Tibial nerve (tissue), 4 donors: Measurements from ENCODE around the gene HRH1. TPM values are rescaled to one million over a fixed set of nuclear protein-coding genes. Genes with fewer than 3 reads are reported as not detected.

Source experiments
- DNase-seq, 2 donors: peaks; one replicate each; pipeline ENCODE4 v3.0.0-alpha.2; 2019; ENCODE audit warnings: low spot score in 2 of 2
- H3K27ac ChIP-seq, 4 donors: fragments of 200-600 bp; sonication (generic) in 3 of 4; one replicate each; pipeline ENCODE4 v1.5.1; 2017 to 2019; ENCODE audit warnings: mild to moderate bottlenecking in 1 of 4
- H3K27me3 ChIP-seq, 2 donors: fragments of 200-600 bp; sonication (generic) in 1 of 2; one replicate each; pipeline versions ENCODE4 v1.5.1 to v1.6.0; 2017 to 2019
- H3K36me3 ChIP-seq, 3 donors: fragments of 200-600 bp; sonication (generic); one replicate each; pipeline ENCODE4 v1.5.1; 2018 to 2019
- H3K4me1 ChIP-seq, 4 donors: fragments of 200-600 bp; sonication (generic) in 3 of 4; one replicate each; pipeline ENCODE4 v1.5.1; 2017 to 2019
- H3K4me3 ChIP-seq, 4 donors: fragments of 200-600 bp; sonication (generic) in 3 of 4; one replicate each; pipeline ENCODE4 v1.5.1; 2017 to 2019; ENCODE audit warnings: mild to moderate bottlenecking in 1 of 4, moderate library complexity in 1 of 4
- H3K9me3 ChIP-seq, 4 donors: fragments of 200-600 bp; sonication (generic) in 3 of 4; one replicate each; pipeline ENCODE4 v1.5.1; 2017 to 2019
- EP300 ChIP-seq, 2 donors: sonication (generic); formaldehyde crosslinking; IDR thresholded peaks; one replicate each; pipeline ENCODE4 v1.6.1; 2017; ENCODE audit warnings: antibody characterized with exemption in 2 of 2, mild to moderate bottlenecking in 1 of 2
- POLR2A ChIP-seq, 2 donors: fragments of 450-650 bp; IDR thresholded peaks; one replicate each; pipeline ENCODE4 v1.6.1; 2017; ENCODE audit warnings: antibody characterized with exemption in 2 of 2, mild to moderate bottlenecking in 2 of 2, moderate library complexity in 2 of 2
- WGBS, 2 donors: methylation state at CpG; one replicate each; pipeline ENCODE4 v1.1.5; 2018; 5-methylcytosine and 5-hydroxymethylcytosine counted together
- total RNA-seq, 4 donors: library from RNA; depleted of rRNA; stranded (reverse); fragments of >200 nt; gene quantifications; one replicate each; pipeline ENCODE4 v1.1.0, GENCODE V29; 2016
- TF ChIP-seq, protein P1 (sequence below), 5 experiments: fragments of 200-600 bp in 3 of 5; fragments of 450-650 bp in 2 of 5; sonication (generic) in 3 of 5; IDR thresholded peaks; one replicate each; pipeline ENCODE4 v1.5.1; 2016 to 2019; ENCODE audit warnings: antibody characterized with exemption in 5 of 5, mild to moderate bottlenecking in 3 of 5, moderate library complexity in 2 of 5

HRH1 gene
- total RNA-seq, 4 donors from 2014 or later: 13.8 to 20.3 (median 15.9) TPM

DNA sequence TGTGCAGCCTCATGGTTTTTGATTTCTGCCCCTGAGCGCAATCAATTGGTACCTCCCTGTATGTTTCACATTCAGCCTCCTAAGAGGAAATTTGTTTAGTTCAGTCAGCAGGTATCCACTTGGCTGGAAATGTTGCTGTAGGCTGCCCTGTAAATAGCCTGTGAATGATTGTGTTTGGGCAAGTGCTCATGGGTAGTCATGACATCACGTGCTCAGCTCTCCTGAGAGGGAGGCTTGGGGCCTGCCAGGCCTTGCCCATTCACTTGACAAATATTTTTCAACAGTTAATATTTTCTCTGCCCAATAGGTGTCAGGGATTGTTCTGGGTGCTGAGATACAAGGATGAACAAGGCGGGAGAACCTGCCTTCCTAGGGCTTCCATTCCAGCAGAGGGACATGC, 13.3 kb downstream of the HRH1 start:
- H3K9me3 ChIP-seq: no peaks in the 10 kb centered on the region
- 87 to 90% methylated on average over 3 of the region's 3 CpGs for WGBS, 2 donors
- H3K36me3 ChIP-seq: no peaks in the 10 kb centered on the region
- TF ChIP-seq EP300 (IDR thresholded peaks at IDR 0.05) (no peak), POLR2A (IDR thresholded peaks at IDR 0.05) (no peak)
- TF ChIP-seq, protein P1, sequence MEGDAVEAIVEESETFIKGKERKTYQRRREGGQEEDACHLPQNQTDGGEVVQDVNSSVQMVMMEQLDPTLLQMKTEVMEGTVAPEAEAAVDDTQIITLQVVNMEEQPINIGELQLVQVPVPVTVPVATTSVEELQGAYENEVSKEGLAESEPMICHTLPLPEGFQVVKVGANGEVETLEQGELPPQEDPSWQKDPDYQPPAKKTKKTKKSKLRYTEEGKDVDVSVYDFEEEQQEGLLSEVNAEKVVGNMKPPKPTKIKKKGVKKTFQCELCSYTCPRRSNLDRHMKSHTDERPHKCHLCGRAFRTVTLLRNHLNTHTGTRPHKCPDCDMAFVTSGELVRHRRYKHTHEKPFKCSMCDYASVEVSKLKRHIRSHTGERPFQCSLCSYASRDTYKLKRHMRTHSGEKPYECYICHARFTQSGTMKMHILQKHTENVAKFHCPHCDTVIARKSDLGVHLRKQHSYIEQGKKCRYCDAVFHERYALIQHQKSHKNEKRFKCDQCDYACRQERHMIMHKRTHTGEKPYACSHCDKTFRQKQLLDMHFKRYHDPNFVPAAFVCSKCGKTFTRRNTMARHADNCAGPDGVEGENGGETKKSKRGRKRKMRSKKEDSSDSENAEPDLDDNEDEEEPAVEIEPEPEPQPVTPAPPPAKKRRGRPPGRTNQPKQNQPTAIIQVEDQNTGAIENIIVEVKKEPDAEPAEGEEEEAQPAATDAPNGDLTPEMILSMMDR (IDR thresholded peaks at IDR 0.05): no peak
- no peaks in the 10 kb centered on the region for H3K27me3 ChIP-seq
- H3K4me3 ChIP-seq: no peak overlapping the region
- no peak for DNase-seq
- H3K27ac ChIP-seq: no peak overlapping the region
- peaks cover 0 to 58% (median 0%) of the 10 kb centered on the region in 4 donors for H3K4me1 ChIP-seq

GRCh38 chr3:11168406-11168805, 14.1 kb downstream of the HRH1 start:
- WGBS, 2 donors: 84 to 89% methylated on average over 13 of the region's 13 CpGs
- TF ChIP-seq EP300 (IDR thresholded peaks at IDR 0.05) (no peak), POLR2A (IDR thresholded peaks at IDR 0.05) (no peak)
- TF ChIP-seq, protein P1 (IDR thresholded peaks at IDR 0.05): no peak
- Histone ChIP-seq H3K4me1 (peaks cover 0 to 65% (median 0%) of the 10 kb centered on the region in 4 donors), H3K9me3 (no peaks in the 10 kb centered on the region), H3K36me3 (no peaks in the 10 kb centered on the region), H3K27ac (peak overlapping the region in 1 of 4 donors; percentile 36), H3K27me3 (no peaks in the 10 kb centered on the region), H3K4me3 (no peak overlapping the region)
- no peak for DNase-seq

DNA sequence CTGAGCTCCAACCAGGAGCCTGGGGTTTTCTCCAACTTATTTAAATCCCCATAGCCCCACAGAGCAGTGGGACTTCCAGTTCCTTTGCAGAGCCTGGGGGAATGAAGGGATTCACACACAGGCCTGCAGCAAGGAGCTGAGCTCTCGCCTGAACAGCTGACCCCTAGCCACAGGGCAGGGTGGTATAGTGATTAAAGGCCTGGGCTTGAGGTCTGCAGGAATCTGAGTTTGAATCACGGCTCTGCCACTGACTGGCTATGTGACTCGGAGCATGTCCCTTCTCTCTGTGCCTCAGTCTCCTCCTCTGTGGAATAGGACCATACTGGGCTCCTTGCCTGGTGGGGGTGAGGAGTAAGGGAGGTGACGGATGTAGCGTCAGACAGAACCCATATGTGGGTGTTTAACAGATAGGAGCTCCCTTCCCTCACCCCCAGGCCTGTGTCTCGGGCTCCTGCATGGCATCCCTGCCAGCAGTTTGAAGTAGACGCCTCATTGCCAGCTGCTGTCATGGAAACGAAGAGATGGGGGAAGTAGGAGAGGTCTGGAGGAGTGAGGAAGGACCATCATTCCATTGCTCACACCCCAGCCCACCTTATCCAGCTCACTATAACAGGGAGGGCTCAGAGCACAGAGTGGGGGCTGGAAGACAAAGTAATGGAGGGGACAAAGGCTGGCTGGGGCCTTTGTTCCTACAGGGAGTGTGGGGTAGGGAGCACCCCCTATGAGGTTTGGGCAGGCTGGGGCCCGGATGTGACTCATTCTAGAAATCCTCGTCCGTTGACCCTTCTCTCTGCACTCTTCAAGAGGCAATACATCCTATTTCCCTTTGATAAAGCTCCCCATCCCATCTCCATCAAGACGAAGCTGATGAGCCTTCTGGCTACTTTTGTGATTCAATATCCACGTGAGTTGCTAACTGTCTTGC, 14.8 kb downstream of the HRH1 start:
- TF ChIP-seq POLR2A (IDR thresholded peaks at IDR 0.05): no peak
- TF ChIP-seq EP300 (IDR thresholded peaks at IDR 0.05): no peak
- TF ChIP-seq, protein P1 (IDR thresholded peaks at IDR 0.05): no peak
- Histone ChIP-seq H3K27me3 (no peaks in the 10 kb centered on the region), H3K4me1 (peaks cover 0 to 64% (median 0%) of the 10 kb centered on the region in 4 donors), H3K27ac (peak overlapping the region in 1 of 4 donors; percentile 36), H3K9me3 (no peaks in the 10 kb centered on the region), H3K4me3 (no peak overlapping the region), H3K36me3 (no peaks in the 10 kb centered on the region)
- no peak for DNase-seq
- 67 to 69% methylated on average over 13 of the region's 13 CpGs for WGBS, 2 donors

DNA sequence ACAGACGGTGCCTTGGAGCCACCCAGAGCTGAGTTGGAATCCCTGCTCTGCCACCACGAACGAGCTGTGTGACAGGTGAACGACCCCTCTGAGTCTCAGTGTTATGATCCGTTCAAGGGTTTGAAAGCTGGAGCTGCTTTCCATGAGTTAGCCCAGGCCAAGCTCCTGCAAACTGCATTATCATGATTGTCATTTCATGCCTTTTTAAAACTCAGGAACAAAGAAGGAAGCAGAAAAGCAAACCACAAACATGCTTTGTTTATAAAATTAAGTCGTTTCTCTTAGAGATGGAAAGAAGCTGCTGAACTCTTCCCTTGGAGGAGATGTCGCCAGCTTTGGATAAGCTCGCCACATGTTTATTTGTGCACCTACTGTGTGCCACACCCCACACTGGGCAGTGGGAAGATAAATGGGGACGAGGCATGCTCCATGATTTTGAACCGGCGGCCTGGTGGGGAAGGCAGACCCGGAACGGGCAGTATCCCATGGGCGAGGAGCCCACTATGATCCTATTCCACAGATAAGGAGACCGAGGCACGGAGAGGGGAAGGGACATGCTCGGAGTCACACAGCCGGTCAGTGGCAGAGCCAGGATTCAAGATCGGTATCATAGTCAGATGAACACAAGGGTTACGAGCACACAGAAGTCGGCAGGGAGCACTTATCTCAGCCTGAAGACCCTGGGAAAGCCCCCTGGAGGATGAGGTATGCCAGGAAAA, 15.9 kb downstream of the HRH1 start:
- Histone ChIP-seq H3K9me3 (no peaks in the 10 kb centered on the region), H3K27ac (peak overlapping the region in 1 of 4 donors; percentile 43), H3K36me3 (no peaks in the 10 kb centered on the region), H3K4me1 (peaks cover 0 to 59% (median 0%) of the 10 kb centered on the region in 4 donors), H3K4me3 (no peak overlapping the region), H3K27me3 (no peaks in the 10 kb centered on the region)
- no peak for DNase-seq
- 76 to 77% methylated on average over 20 to 21 of the region's 21 CpGs for WGBS, 2 donors
- TF ChIP-seq, protein P1 (IDR thresholded peaks at IDR 0.05): no peak
- TF ChIP-seq POLR2A (IDR thresholded peaks at IDR 0.05): no peak
